ENCODE data around the gene CRYBG1.

Gene CRYBG1

DNA sequence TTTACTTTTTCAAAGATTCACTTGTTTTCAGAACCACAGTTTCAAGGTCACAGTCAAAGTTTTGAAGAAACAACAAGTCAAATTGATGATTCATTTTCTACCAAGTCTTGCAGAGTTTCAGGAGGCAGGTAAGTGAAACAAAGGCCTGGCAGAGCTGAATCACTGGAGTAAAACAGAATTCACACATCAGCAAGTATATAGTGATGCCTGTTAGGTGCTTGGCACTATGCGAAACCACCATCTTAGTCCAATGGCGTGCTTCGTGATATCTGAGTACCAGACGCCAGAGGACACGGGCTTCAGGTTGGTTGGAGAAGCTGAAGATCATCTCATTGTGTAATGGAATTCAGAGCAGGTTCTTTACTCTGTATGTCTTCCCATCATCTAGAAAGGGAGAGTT, 192.9 kb downstream of the CRYBG1 start:
- no peaks in the 10 kb centered on the region for H3K36me3 ChIP-seq (replicated peaks; ENCODE audit: insufficient read depth, low read length)
- H3K79me2 ChIP-seq (ENCODE audit: low read length), result no peaks in the 10 kb centered on the region
- DNase-seq, result no peak
- no peaks in the 10 kb centered on the region for H3K4me1 ChIP-seq (ENCODE audit: low read length)
- H3K4me2 ChIP-seq (ENCODE audit: low read depth, low read length), result no peak overlapping the region
- no peaks in the 10 kb centered on the region for H3F3A ChIP-seq (ENCODE audit: insufficient read depth, low read length)
- H3K9ac ChIP-seq (ENCODE audit: low read length), result no peak overlapping the region
- no peaks in the 10 kb centered on the region for H3K27me3 ChIP-seq (replicated peaks; ENCODE audit: insufficient read depth, low read length)
- H3K4me3 ChIP-seq (ENCODE audit: low read length), result no peak overlapping the region
- H3K9me2 ChIP-seq (replicated peaks; ENCODE audit: insufficient read depth, low read length), result no peaks in the 10 kb centered on the region
- H2AFZ ChIP-seq (ENCODE audit: low read length), result no peak overlapping the region
- H3K27ac ChIP-seq (ENCODE audit: low read length), result no peak overlapping the region
- no peaks in the 10 kb centered on the region for H3K9me3 ChIP-seq (replicated peaks; ENCODE audit: insufficient read depth, low read length)
- TF ChIP-seq EZH2phosphoT487 (IDR thresholded peaks at IDR 0.05; ENCODE audit: low read length) (no peak), EZH2 (optimal IDR thresholded peaks at IDR 0.05; ENCODE audit: low read depth, low read length) (no peak)
- TF ChIP-seq, protein P1, sequence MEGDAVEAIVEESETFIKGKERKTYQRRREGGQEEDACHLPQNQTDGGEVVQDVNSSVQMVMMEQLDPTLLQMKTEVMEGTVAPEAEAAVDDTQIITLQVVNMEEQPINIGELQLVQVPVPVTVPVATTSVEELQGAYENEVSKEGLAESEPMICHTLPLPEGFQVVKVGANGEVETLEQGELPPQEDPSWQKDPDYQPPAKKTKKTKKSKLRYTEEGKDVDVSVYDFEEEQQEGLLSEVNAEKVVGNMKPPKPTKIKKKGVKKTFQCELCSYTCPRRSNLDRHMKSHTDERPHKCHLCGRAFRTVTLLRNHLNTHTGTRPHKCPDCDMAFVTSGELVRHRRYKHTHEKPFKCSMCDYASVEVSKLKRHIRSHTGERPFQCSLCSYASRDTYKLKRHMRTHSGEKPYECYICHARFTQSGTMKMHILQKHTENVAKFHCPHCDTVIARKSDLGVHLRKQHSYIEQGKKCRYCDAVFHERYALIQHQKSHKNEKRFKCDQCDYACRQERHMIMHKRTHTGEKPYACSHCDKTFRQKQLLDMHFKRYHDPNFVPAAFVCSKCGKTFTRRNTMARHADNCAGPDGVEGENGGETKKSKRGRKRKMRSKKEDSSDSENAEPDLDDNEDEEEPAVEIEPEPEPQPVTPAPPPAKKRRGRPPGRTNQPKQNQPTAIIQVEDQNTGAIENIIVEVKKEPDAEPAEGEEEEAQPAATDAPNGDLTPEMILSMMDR (IDR thresholded peaks at IDR 0.05; ENCODE audit: low read length), result no peak
- H4K20me1 ChIP-seq (ENCODE audit: insufficient read depth, low read length), result no peaks in the 10 kb centered on the region

DNA sequence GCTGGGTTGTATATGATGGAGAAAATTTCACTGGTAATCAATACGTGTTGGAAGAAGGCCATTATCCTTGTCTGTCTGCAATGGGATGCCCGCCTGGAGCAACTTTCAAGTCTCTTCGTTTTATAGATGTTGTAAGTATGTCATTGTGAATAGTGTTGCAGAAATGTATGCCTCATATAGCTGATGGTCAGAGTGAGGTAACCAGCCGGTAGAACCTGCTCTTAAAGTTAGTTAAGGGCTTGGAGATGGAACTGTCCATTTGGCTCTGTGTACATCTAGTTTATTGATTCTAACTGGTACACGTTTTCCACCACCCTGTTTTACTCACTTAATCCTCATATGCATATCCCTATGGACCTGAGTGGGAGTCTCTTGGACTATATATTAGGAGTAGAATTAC, 195.2 kb downstream of the CRYBG1 start:
- no peak overlapping the region for H3K9ac ChIP-seq (ENCODE audit: low read length)
- H3K36me3 ChIP-seq (replicated peaks; ENCODE audit: insufficient read depth, low read length), result no peaks in the 10 kb centered on the region
- DNase-seq, result no peak
- H3K9me2 ChIP-seq (replicated peaks; ENCODE audit: insufficient read depth, low read length), result no peaks in the 10 kb centered on the region
- no peak overlapping the region for H3K4me3 ChIP-seq (ENCODE audit: low read length)
- no peaks in the 10 kb centered on the region for H3F3A ChIP-seq (ENCODE audit: insufficient read depth, low read length)
- H3K27ac ChIP-seq (ENCODE audit: low read length), result no peak overlapping the region
- no peaks in the 10 kb centered on the region for H3K9me3 ChIP-seq (replicated peaks; ENCODE audit: insufficient read depth, low read length)
- H3K79me2 ChIP-seq (ENCODE audit: low read length), result no peaks in the 10 kb centered on the region
- TF ChIP-seq EZH2phosphoT487 (IDR thresholded peaks at IDR 0.05; ENCODE audit: low read length), result no peak
- TF ChIP-seq, protein P1 (IDR thresholded peaks at IDR 0.05; ENCODE audit: low read length), result no peak
- TF ChIP-seq EZH2 (optimal IDR thresholded peaks at IDR 0.05; ENCODE audit: low read depth, low read length), result no peak
- H4K20me1 ChIP-seq (ENCODE audit: insufficient read depth, low read length), result no peaks in the 10 kb centered on the region
- H3K4me1 ChIP-seq (ENCODE audit: low read length), result no peaks in the 10 kb centered on the region
- H3K27me3 ChIP-seq (replicated peaks; ENCODE audit: insufficient read depth, low read length), result no peaks in the 10 kb centered on the region
- H3K4me2 ChIP-seq (ENCODE audit: low read depth, low read length), result no peak overlapping the region
- H2AFZ ChIP-seq (ENCODE audit: low read length), result no peak overlapping the region

DNA sequence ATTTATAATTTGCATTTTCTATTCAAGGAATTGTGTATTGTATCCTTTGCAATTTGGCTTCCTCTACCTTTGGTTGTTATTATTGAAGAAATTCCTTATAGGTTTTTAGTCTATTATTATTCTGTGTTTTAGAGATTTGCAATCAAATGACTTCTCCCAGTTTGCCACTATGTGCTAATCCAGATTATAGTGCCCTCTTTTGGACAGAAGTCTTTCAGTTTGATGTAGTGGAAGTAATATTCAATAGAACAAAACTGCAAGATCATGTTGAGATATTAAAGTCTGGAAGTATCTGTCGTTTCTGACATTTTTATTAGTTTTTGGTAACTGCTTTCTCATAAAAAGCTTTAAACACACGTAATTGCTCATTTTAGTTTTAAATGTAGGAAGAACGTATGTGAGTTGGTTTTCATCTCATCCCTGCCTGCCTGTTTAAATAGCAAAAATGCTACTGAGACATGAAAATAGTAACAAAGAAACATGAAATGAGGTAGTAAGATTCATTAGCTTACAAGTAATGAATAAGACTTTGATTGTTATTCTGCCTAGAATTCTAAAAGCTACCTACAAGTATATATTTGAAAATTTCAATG, 195.9 kb downstream of the CRYBG1 start:
- Histone ChIP-seq H3K9me2 (replicated peaks; ENCODE audit: insufficient read depth, low read length) (no peaks in the 10 kb centered on the region), H3K4me2 (ENCODE audit: low read depth, low read length) (no peak overlapping the region)
- DNase-seq, result peak; percentile 36

More for the DNA sequence above, 195.9 kb downstream of the CRYBG1 start:
- H3K79me2 ChIP-seq (ENCODE audit: low read length), result no peaks in the 10 kb centered on the region
- no peak overlapping the region for H2AFZ ChIP-seq (ENCODE audit: low read length)
- H3F3A ChIP-seq (ENCODE audit: insufficient read depth, low read length), result no peaks in the 10 kb centered on the region
- H3K9me3 ChIP-seq (replicated peaks; ENCODE audit: insufficient read depth, low read length), result no peaks in the 10 kb centered on the region
- H4K20me1 ChIP-seq (ENCODE audit: insufficient read depth, low read length), result no peaks in the 10 kb centered on the region
- H3K36me3 ChIP-seq (replicated peaks; ENCODE audit: insufficient read depth, low read length), result no peaks in the 10 kb centered on the region
- TF ChIP-seq EZH2phosphoT487 (IDR thresholded peaks at IDR 0.05; ENCODE audit: low read length) (no peak), EZH2 (optimal IDR thresholded peaks at IDR 0.05; ENCODE audit: low read depth, low read length) (no peak)
- TF ChIP-seq, protein P1 (IDR thresholded peaks at IDR 0.05; ENCODE audit: low read length), result peak; percentile 48
- no peak overlapping the region for H3K27ac ChIP-seq (ENCODE audit: low read length)
- H3K4me3 ChIP-seq (ENCODE audit: low read length), result no peak overlapping the region
- H3K27me3 ChIP-seq (replicated peaks; ENCODE audit: insufficient read depth, low read length), result no peaks in the 10 kb centered on the region
- no peak overlapping the region for H3K9ac ChIP-seq (ENCODE audit: low read length)
- H3K4me1 ChIP-seq (ENCODE audit: low read length), result no peaks in the 10 kb centered on the region
